PC-3 (cell line): ENCODE results near the gene MVB12B. TPM values are rescaled to one million over a fixed set of nuclear protein-coding genes. Genes with fewer than 3 reads are reported as not detected.

Experiments used
- ATAC-seq: fragments of 200-7000 bp; cut with Tn5 transposase; 2 replicates; pipeline ENCODE4 v1.9.1; 2020; ENCODE audit warnings: mild to moderate bottlenecking, moderate library complexity
- BruUV-seq: library from RNA; stranded (reverse); fragments of 400-500 nt; replicated peaks from 2 replicates; lab custom pipeline; 2021; lab: Mats Ljungman, UMichigan
- CTCF ChIA-PET: fragments of 300-600 bp; sonication (Branson Sonifier 250); formaldehyde crosslinking; loops from one replicate; lab custom pipeline; 2022; ENCODE audit warnings: antibody characterized with exemption; lab: Charles Lee
- POLR2A ChIA-PET: fragments of 300-600 bp; sonication (Branson Sonifier 250); formaldehyde crosslinking; loops from one replicate; lab custom pipeline; 2022; ENCODE audit warnings: antibody characterized with exemption; ENCODE audit not compliant: unreplicated experiment; lab: Charles Lee
- DNase-seq: peaks from one replicate; pipeline ENCODE4 v3.0.0-alpha.2; 2015
- H2AFZ ChIP-seq: fragments of 300-600 bp; sonication (generic); 2 replicates; pipeline ENCODE4 v1.6.0; 2016; ENCODE audit warnings: antibody characterized with exemption, low read length
- H3F3A ChIP-seq: fragments of 300-600 bp; sonication (generic); one replicate; pipeline ENCODE4 v1.6.0; 2017; ENCODE audit warnings: antibody characterized with exemption, low read length, control low read depth, mild to moderate bottlenecking; ENCODE audit not compliant: unreplicated experiment
- H3K27ac ChIP-seq: fragments of 300-600 bp; sonication (generic); 2 replicates; pipeline ENCODE4 v1.5.1; 2016; ENCODE audit warnings: mild to moderate bottlenecking, low read length
- H3K27me3 ChIP-seq: fragments of 300-600 bp; sonication (generic); 2 replicates; pipeline ENCODE4 v1.6.1; 2016; ENCODE audit warnings: low read length, mixed read lengths
- H3K36me3 ChIP-seq: fragments of 300-600 bp; sonication (generic); 2 replicates; pipeline ENCODE4 v1.6.1; 2016; ENCODE audit warnings: low read depth, mixed run types, low read length, mixed read lengths
- H3K4me1 ChIP-seq: fragments of 300-600 bp; sonication (generic); 2 replicates; pipeline ENCODE4 v1.5.1; 2016; ENCODE audit warnings: low read length; ENCODE audit not compliant: insufficient read depth
- H3K4me2 ChIP-seq: fragments of 300-600 bp; sonication (generic); 2 replicates; pipeline ENCODE4 v1.6.0; 2016; ENCODE audit warnings: low read length
- H3K4me3 ChIP-seq: fragments of 300-600 bp; sonication (generic); 2 replicates; pipeline ENCODE4 v1.5.1; 2016; ENCODE audit warnings: mild to moderate bottlenecking, low read length, mixed read lengths
- H3K79me2 ChIP-seq: fragments of 300-600 bp; sonication (generic); 2 replicates; pipeline ENCODE4 v1.6.1; 2017; ENCODE audit warnings: low read length, mixed read lengths
- H3K9ac ChIP-seq: fragments of 300-600 bp; sonication (generic); 2 replicates; pipeline ENCODE4 v1.6.0; 2016; ENCODE audit warnings: mild to moderate bottlenecking, low read length
- H3K9me2 ChIP-seq: fragments of 300-600 bp; sonication (generic); replicated peaks from 2 replicates; pipeline ENCODE4 v1.6.1; 2016; ENCODE audit warnings: mixed run types, low read length, mixed read lengths
- H3K9me3 ChIP-seq: fragments of 300-600 bp; sonication (generic); 2 replicates; pipeline ENCODE4 v1.6.1; 2016; ENCODE audit warnings: low read length, mixed read lengths
- H4K20me1 ChIP-seq: fragments of 300-600 bp; sonication (generic); 2 replicates; pipeline ENCODE4 v1.6.1; 2016; ENCODE audit warnings: low read length, mixed read lengths
- CTCF ChIP-seq: fragments of 300-600 bp; sonication (generic); conservative IDR thresholded peaks from 2 replicates; pipeline ENCODE4 v1.5.1; 2017; ENCODE audit warnings: antibody characterized with exemption, low read depth, mild to moderate bottlenecking, low read length
- EZH2 ChIP-seq: fragments of 300-600 bp; sonication (generic); IDR thresholded peaks from one replicate; pipeline ENCODE4 v1.6.1; 2017; ENCODE audit warnings: antibody characterized with exemption, mild to moderate bottlenecking, low read length; ENCODE audit not compliant: unreplicated experiment
- EZH2phosphoT487 ChIP-seq: fragments of 300-600 bp; sonication (generic); IDR thresholded peaks from 2 replicates; pipeline ENCODE4 v1.6.1; 2018; ENCODE audit warnings: mild to moderate bottlenecking, antibody characterized with exemption, low read length, borderline replicate concordance
- intact Hi-C: fragments of 100-400 bp; cut with micrococcal nuclease; formaldehyde crosslinking; loops from 2 replicates; pipeline ENCODE4 v1.9.0; 2023
- total RNA-seq: library from RNA; depleted of rRNA; stranded (reverse); fragments of >200 nt; gene quantifications from 2 replicates; pipeline ENCODE4 v1.2.3, GENCODE V29; 2014

Gene MVB12B
- total RNA-seq, 1 experiment from 2014 or later = 7.2 TPM

GRCh38 chr9:126381195-126381594 is 54.6 kb downstream of the MVB12B start:
- ATAC-seq (no peak), DNase-seq (no peak)
- Histone ChIP-seq H2AFZ (no peak overlapping the region), H3K9me2 (no peaks in the 10 kb centered on the region), H3K4me3 (no peak overlapping the region), H3K36me3 (no peaks in the 10 kb centered on the region), H3K79me2 (0 out of 2 replicates have a peak, but pooled peaks cover 2% of the 10 kb centered on the region), H3K4me2 (no peak overlapping the region), H3K27me3 (no peaks in the 10 kb centered on the region), H4K20me1 (no peaks in the 10 kb centered on the region), H3F3A (no peaks in the 10 kb centered on the region), H3K27ac (no peak overlapping the region), H3K4me1 (peaks cover 33% of the 10 kb centered on the region), H3K9ac (no peak overlapping the region), H3K9me3 (no peaks in the 10 kb centered on the region)
- BruUV-seq = no TSS peak
- intact Hi-C loops = no loop called here
- ChIA-PET CTCF (no interaction called here), POLR2A (no interaction called here)
- TF ChIP-seq EZH2phosphoT487 (no peak), EZH2 (no peak), CTCF (no peak)

GRCh38 chr9:126383406-126384046 is 56.9 kb downstream of the MVB12B start:
- Histone ChIP-seq H3F3A (no peaks in the 10 kb centered on the region), H3K9me2 (no peaks in the 10 kb centered on the region), H3K9ac (no peak overlapping the region), H3K27me3 (no peaks in the 10 kb centered on the region), H3K4me2 (peak overlapping the region; percentile 59), H3K4me3 (no peak overlapping the region), H3K79me2 (no peaks in the 10 kb centered on the region), H3K27ac (peak overlapping the region; percentile 39), H4K20me1 (no peaks in the 10 kb centered on the region), H3K36me3 (peaks cover 4% of the 10 kb centered on the region; the same call in 1 of the 2 replicates), H3K9me3 (no peaks in the 10 kb centered on the region), H2AFZ (no peak overlapping the region), H3K4me1 (peaks cover 43% of the 10 kb centered on the region)
- BruUV-seq = no TSS peak
- ATAC-seq (peak; percentile 72), DNase-seq (peak; percentile 61)
- TF ChIP-seq EZH2phosphoT487 (no peak), EZH2 (no peak)
- intact Hi-C loops = no loop called here
- POLR2A ChIA-PET = no interaction called here
- CTCF ChIA-PET = no interaction called here

- H3K36me3 ChIP-seq = peaks cover 4% of the 10 kb centered on the region; the same call in 1 of the 2 replicates
- H3K4me1 ChIP-seq = peaks cover 36% of the 10 kb centered on the region
- no peak for ATAC-seq
- no peak overlapping the region for H3K27ac ChIP-seq
- no peak overlapping the region for H3K9ac ChIP-seq
- H3K9me3 ChIP-seq = no peaks in the 10 kb centered on the region
- no TSS peak for BruUV-seq
- no peaks in the 10 kb centered on the region for H3K79me2 ChIP-seq
- no peaks in the 10 kb centered on the region for H3F3A ChIP-seq
- H4K20me1 ChIP-seq = no peaks in the 10 kb centered on the region
- ChIA-PET POLR2A (no interaction called here), CTCF (no interaction called here)
- DNase-seq = no peak
- no peak overlapping the region for H3K4me3 ChIP-seq
- H3K27me3 ChIP-seq = no peaks in the 10 kb centered on the region
- H3K4me2 ChIP-seq = no peak overlapping the region
- H2AFZ ChIP-seq = no peak overlapping the region
- H3K9me2 ChIP-seq = no peaks in the 10 kb centered on the region
- no peak for TF ChIP-seq EZH2
- no peak for TF ChIP-seq CTCF
- TF ChIP-seq EZH2phosphoT487 = no peak
- intact Hi-C loops = no loop called here
Measured at GRCh38 chr9:126384926-126385325, 58.3 kb downstream of the MVB12B start.
